Calu3 (cell line): ENCODE results near the gene BPI. TPM values are rescaled to one million over a fixed set of nuclear protein-coding genes. Genes with fewer than 3 reads are reported as not detected.

Experiments used
- BruUV-seq: library from RNA; stranded (reverse); fragments of 400-500 nt; replicated peaks from 2 replicates; lab custom pipeline; 2021; lab: Mats Ljungman, UMichigan
- CTCF ChIA-PET: fragments of 300-600 bp; sonication (Branson Sonifier 250); formaldehyde crosslinking; loops from one replicate; lab custom pipeline; 2022; ENCODE audit warnings: antibody characterized with exemption; lab: Charles Lee
- DNase-seq: peaks from one replicate; pipeline ENCODE4 v3.0.0; 2022
- H3K27ac Mint-ChIP-seq: one replicate; pipeline ENCODE4 v1.8.0; 2022; ENCODE audit warnings: mixed read lengths; ENCODE audit not compliant: unreplicated experiment
- H3K27me3 Mint-ChIP-seq: one replicate; pipeline ENCODE4 v1.8.0; 2022; ENCODE audit warnings: mixed read lengths; ENCODE audit not compliant: unreplicated experiment
- H3K36me3 Mint-ChIP-seq: one replicate; pipeline ENCODE4 v1.8.0; 2022; ENCODE audit warnings: mild to moderate bottlenecking, moderate library complexity, mixed read lengths; ENCODE audit not compliant: insufficient read depth, unreplicated experiment
- H3K4me1 Mint-ChIP-seq: one replicate; pipeline ENCODE4 v1.8.0; 2022; ENCODE audit warnings: mild to moderate bottlenecking, low read depth, mixed read lengths; ENCODE audit not compliant: unreplicated experiment
- H3K4me3 Mint-ChIP-seq: one replicate; pipeline ENCODE4 v1.8.0; 2022; ENCODE audit warnings: mild to moderate bottlenecking, low read depth, moderate library complexity, mixed read lengths; ENCODE audit not compliant: unreplicated experiment
- H3K9me3 Mint-ChIP-seq: one replicate; pipeline ENCODE4 v1.8.0; 2022; ENCODE audit warnings: low read depth, mixed read lengths; ENCODE audit not compliant: unreplicated experiment
- intact Hi-C: fragments of 100-400 bp; cut with micrococcal nuclease; formaldehyde crosslinking; loops from one replicate; pipeline ENCODE4 v1.10.0; 2022; ENCODE audit not compliant: unreplicated experiment
- total RNA-seq: library from RNA; stranded (reverse); gene quantifications from 2 replicates; pipeline ENCODE4 v1.2.3, GENCODE V29; 2022
- TF ChIP-seq, protein P1 (sequence below): fragments of 200-600 bp; IDR thresholded peaks from one replicate; pipeline ENCODE4 v1.8.0; 2022; ENCODE audit warnings: antibody characterized with exemption; ENCODE audit not compliant: unreplicated experiment

BPI gene
- total RNA-seq, 1 experiment from 2014 or later, result not detected

DNA sequence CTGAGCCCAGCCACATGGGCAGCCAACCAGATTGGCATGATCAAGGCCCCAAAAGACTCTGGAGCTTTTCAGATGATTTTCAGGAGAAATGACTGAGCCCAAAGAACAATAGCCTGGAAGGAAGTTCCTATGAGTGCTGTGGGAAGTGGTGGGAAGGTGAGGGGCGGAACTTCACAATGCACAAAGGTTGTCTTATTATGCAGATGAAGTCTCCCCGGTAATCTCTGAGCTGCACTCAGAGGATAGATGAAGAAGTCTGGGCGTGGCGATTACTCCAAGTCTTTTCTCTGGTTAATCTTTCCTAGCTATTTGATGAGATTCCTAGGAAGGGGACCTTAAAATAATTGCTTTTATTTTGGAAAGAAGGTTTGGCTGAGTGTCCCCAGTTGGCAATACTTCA is 79.2 kb downstream of the BPI start:
- intact Hi-C loops, result no loop called here
- Mint-ChIP-seq H3K4me1 (no peaks in the 10 kb centered on the region), H3K4me3 (no peak overlapping the region), H3K36me3 (no peaks in the 10 kb centered on the region), H3K27me3 (peaks cover 59% of the 10 kb centered on the region), H3K9me3 (no peaks in the 10 kb centered on the region), H3K27ac (no peak overlapping the region)
- no peak for DNase-seq
- BruUV-seq, result no TSS peak
- CTCF ChIA-PET, result interaction anchor here (1.0 kb wide), 1 partner anchor 21 kb away, joined by 3 read pairs; no protein-coding TSS in a partner anchor
- TF ChIP-seq, protein P1, sequence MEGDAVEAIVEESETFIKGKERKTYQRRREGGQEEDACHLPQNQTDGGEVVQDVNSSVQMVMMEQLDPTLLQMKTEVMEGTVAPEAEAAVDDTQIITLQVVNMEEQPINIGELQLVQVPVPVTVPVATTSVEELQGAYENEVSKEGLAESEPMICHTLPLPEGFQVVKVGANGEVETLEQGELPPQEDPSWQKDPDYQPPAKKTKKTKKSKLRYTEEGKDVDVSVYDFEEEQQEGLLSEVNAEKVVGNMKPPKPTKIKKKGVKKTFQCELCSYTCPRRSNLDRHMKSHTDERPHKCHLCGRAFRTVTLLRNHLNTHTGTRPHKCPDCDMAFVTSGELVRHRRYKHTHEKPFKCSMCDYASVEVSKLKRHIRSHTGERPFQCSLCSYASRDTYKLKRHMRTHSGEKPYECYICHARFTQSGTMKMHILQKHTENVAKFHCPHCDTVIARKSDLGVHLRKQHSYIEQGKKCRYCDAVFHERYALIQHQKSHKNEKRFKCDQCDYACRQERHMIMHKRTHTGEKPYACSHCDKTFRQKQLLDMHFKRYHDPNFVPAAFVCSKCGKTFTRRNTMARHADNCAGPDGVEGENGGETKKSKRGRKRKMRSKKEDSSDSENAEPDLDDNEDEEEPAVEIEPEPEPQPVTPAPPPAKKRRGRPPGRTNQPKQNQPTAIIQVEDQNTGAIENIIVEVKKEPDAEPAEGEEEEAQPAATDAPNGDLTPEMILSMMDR, result no peak

DNA sequence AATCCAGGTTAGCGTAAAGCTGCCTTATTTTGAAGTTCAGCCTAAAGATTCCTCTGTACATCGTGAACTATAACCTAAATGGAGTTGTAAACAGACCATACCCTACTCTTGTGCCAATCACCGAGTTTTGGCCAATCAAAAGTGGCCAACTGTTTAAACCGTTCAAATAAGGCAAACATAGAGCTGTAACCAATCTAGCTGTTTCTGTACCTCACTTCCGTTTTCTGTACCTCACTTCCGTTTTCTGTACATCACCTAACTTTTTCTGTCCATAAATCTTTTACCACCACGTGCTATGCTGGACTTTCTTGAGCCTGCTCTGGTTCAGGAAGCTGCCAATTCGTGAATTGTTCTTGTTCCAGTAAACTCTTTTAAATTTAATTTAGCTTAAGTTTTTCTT is 82.0 kb downstream of the BPI start:
- H3K27me3 Mint-ChIP-seq, result peaks cover 82% of the 10 kb centered on the region
- no peaks in the 10 kb centered on the region for H3K9me3 Mint-ChIP-seq
- no peak for DNase-seq
- H3K4me1 Mint-ChIP-seq, result no peaks in the 10 kb centered on the region
- TF ChIP-seq, protein P1, result no peak
- no peak overlapping the region for H3K4me3 Mint-ChIP-seq
- H3K36me3 Mint-ChIP-seq, result no peaks in the 10 kb centered on the region
- BruUV-seq, result no TSS peak
- CTCF ChIA-PET, result interaction anchor here (0.6 to 0.8 kb wide), 2 partner anchors 11 to 21 kb away, joined by 3 to 4 read pairs; no protein-coding TSS in a partner anchor
- intact Hi-C loops, result no loop called here
- H3K27ac Mint-ChIP-seq, result no peak overlapping the region

DNA sequence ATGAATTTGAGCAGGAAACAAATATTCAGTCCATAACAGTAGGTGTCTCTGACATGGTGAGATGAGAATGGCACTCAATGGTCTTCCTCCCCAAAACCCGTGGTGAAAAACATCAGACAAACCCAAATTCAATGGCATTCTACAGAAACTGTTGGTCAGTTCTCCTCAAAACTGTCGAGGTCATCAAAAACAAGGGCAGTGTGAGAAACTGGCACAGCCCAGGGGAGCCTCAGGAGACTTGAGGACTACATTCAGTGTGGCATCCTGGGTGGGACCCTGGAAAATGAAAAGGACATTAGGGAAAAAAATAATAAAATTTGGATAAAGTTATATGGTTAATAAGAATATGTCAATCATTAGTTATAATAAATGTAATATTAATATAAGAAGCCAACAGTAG is 82.9 kb downstream of the BPI start:
- DNase-seq, result no peak
- intact Hi-C loops, result no loop called here
- no TSS peak for BruUV-seq
- no peak overlapping the region for H3K27ac Mint-ChIP-seq
- no peaks in the 10 kb centered on the region for H3K9me3 Mint-ChIP-seq
- H3K4me1 Mint-ChIP-seq, result no peaks in the 10 kb centered on the region
- no peak overlapping the region for H3K4me3 Mint-ChIP-seq
- CTCF ChIA-PET, result no interaction called here
- TF ChIP-seq, protein P1, result no peak
- H3K27me3 Mint-ChIP-seq, result peaks cover 73% of the 10 kb centered on the region
- H3K36me3 Mint-ChIP-seq, result no peaks in the 10 kb centered on the region

Other genes with a start within 250 kb of the BPI start
- 261 and 311 TPM in 2 replicates for gene TGM2, start 138.9 kb upstream of the BPI start, total RNA-seq
- gene KIAA1755, start 43.4 kb upstream of the BPI start, total RNA-seq, result not detected in 2 replicates
- gene LBP, start 42.3 kb downstream of the BPI start, total RNA-seq, result not detected in 2 replicates
- 111 and 114 TPM in 2 replicates for gene SNHG17, start 131.2 kb downstream of the BPI start, total RNA-seq
- gene RALGAPB, start 168.7 kb downstream of the BPI start, total RNA-seq, result 59.8 and 62.5 TPM in 2 replicates